ENCODE measurements around the gene MTHFSD.

DNA sequence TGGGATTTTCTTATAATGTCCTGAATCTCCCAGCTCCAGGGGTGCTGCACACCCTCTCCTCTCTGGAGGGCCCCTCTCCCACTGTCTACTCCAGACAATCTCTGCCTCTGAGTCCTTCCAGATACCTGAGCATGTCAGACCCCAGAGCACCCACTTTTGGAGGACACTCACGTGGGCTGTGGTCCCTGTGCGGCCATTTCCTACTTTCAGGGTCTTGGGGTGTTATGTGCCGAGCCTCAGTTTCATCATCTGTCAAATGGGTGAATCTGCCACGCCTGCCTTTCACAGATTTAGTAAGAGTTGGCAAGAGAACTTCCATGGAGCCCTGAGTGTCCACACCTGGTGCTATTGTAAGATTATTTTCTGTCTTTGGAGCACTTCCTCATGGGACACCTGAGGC is 19.6 kb upstream of the MTHFSD start:
- TF ChIP-seq EZH2 (IDR thresholded peaks at IDR 0.05; ENCODE audit: low read length) = no peak
- TF ChIP-seq, protein P1, sequence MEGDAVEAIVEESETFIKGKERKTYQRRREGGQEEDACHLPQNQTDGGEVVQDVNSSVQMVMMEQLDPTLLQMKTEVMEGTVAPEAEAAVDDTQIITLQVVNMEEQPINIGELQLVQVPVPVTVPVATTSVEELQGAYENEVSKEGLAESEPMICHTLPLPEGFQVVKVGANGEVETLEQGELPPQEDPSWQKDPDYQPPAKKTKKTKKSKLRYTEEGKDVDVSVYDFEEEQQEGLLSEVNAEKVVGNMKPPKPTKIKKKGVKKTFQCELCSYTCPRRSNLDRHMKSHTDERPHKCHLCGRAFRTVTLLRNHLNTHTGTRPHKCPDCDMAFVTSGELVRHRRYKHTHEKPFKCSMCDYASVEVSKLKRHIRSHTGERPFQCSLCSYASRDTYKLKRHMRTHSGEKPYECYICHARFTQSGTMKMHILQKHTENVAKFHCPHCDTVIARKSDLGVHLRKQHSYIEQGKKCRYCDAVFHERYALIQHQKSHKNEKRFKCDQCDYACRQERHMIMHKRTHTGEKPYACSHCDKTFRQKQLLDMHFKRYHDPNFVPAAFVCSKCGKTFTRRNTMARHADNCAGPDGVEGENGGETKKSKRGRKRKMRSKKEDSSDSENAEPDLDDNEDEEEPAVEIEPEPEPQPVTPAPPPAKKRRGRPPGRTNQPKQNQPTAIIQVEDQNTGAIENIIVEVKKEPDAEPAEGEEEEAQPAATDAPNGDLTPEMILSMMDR (optimal IDR thresholded peaks at IDR 0.05 in 1 of 3, IDR thresholded peaks at IDR 0.05 in 1 of 3, conservative IDR thresholded peaks at IDR 0.05 in 1 of 3; ENCODE audit: extremely low read depth in 1 of 3, insufficient read depth in 2 of 3, low read length in 3 of 3) = no peak
